HEK293T (cell line): Measurements from ENCODE around the gene VIM.

Experiments used
- ARNT ChIP-seq: fragments of 450-650 bp; IDR thresholded peaks from 2 replicates; pipeline ENCODE4 v1.6.1; 2017; ENCODE audit warnings: mild to moderate bottlenecking
- BHLHE40 ChIP-seq: fragments of 450-650 bp; IDR thresholded peaks from 2 replicates; pipeline ENCODE4 v1.6.1; 2016; ENCODE audit warnings: mild to moderate bottlenecking, moderate library complexity, borderline replicate concordance
- ELF4 ChIP-seq: fragments of 450-650 bp; IDR thresholded peaks from 2 replicates; pipeline ENCODE4 v1.6.1; 2017; ENCODE audit warnings: antibody characterized with exemption
- FOXA1 ChIP-seq: fragments of 450-650 bp; IDR thresholded peaks from 2 replicates; pipeline ENCODE4 v1.6.1; 2016; ENCODE audit warnings: mild to moderate bottlenecking
- FOXM1 ChIP-seq: fragments of 450-650 bp; IDR thresholded peaks from 2 replicates; pipeline ENCODE4 v1.6.1; 2017; ENCODE audit warnings: mild to moderate bottlenecking, borderline replicate concordance
- HDGF ChIP-seq: fragments of 450-650 bp; IDR thresholded peaks from 2 replicates; pipeline ENCODE4 v1.6.1; 2017; ENCODE audit warnings: antibody characterized with exemption, borderline replicate concordance
- L3MBTL2 ChIP-seq: fragments of 450-650 bp; conservative IDR thresholded peaks from 2 replicates; pipeline ENCODE4 v1.6.1; 2016; ENCODE audit warnings: mild to moderate bottlenecking
- LEF1 ChIP-seq: fragments of 450-650 bp; IDR thresholded peaks from 2 replicates; pipeline ENCODE4 v1.6.1; 2017; ENCODE audit warnings: mild to moderate bottlenecking, borderline replicate concordance
- NFRKB ChIP-seq: fragments of 450-650 bp; IDR thresholded peaks from 2 replicates; pipeline ENCODE4 v1.6.1; 2016; ENCODE audit warnings: mild to moderate bottlenecking, moderate library complexity
- PKNOX1 ChIP-seq: fragments of 450-650 bp; IDR thresholded peaks from 2 replicates; pipeline ENCODE4 v1.6.1; 2016
- SP1 ChIP-seq: fragments of 450-650 bp; IDR thresholded peaks from 2 replicates; pipeline ENCODE4 v1.6.1; 2017
- SUZ12 ChIP-seq: fragments of 450-650 bp; IDR thresholded peaks from 2 replicates; pipeline ENCODE4 v1.6.1; 2016; ENCODE audit warnings: mild to moderate bottlenecking
- TARDBP ChIP-seq: fragments of 450-650 bp; IDR thresholded peaks from 2 replicates; pipeline ENCODE4 v1.6.1; 2016
- ZNF384 ChIP-seq: fragments of 450-650 bp; IDR thresholded peaks from 2 replicates; pipeline ENCODE4 v1.6.1; 2016

GRCh38 chr10:17244700-17245365 lies 16.8 kb downstream of the VIM start:
- TF ChIP-seq ZNF384 (no peak), SP1 (no peak), ELF4 (no peak), TARDBP (no peak), HDGF (no peak), NFRKB (no peak), PKNOX1 (no peak), FOXA1 (no peak), FOXM1 (no peak), BHLHE40 (no peak), ARNT (no peak), LEF1 (no peak), SUZ12 (no peak), L3MBTL2 (no peak)
